Ramos (cell line): ENCODE measurements around the gene GPR183.

Experiments used
- in situ Hi-C: fragments of 300-500 bp; cut with MboI; formaldehyde crosslinking; loops from one replicate; pipeline ENCODE4 v1.14.3; 2022; ENCODE audit warnings: low sequenced_read_pairs; ENCODE audit not compliant: unreplicated experiment

The GPR183 gene, protein sequence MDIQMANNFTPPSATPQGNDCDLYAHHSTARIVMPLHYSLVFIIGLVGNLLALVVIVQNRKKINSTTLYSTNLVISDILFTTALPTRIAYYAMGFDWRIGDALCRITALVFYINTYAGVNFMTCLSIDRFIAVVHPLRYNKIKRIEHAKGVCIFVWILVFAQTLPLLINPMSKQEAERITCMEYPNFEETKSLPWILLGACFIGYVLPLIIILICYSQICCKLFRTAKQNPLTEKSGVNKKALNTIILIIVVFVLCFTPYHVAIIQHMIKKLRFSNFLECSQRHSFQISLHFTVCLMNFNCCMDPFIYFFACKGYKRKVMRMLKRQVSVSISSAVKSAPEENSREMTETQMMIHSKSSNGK

DNA sequence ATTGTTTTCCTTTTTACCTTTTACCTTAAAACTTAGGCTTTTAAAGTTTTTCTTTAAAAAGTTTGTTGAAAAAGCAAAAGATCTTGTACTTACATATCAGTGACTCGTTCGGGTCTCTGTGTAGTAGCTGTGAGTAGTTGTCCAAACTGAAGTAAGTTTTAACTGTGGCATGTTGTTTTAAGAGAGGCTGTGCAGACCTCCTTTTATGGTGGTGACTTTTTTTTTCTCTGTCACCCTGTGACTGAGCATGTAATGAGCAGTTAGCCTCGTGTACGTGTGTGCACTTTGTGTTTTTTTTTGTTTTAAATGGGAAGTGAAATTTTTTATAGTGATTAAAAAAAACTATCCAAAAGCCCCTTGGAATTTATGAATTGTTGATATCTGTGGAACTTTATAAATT lies at the start of gene GPR183:
GPR183 (minus strand) TSS at position 153 of the 400 bp plus-strand sequence. CDS start 11,254 bp downstream, outside the sequence.
- in situ Hi-C loops = no loop called here

DNA sequence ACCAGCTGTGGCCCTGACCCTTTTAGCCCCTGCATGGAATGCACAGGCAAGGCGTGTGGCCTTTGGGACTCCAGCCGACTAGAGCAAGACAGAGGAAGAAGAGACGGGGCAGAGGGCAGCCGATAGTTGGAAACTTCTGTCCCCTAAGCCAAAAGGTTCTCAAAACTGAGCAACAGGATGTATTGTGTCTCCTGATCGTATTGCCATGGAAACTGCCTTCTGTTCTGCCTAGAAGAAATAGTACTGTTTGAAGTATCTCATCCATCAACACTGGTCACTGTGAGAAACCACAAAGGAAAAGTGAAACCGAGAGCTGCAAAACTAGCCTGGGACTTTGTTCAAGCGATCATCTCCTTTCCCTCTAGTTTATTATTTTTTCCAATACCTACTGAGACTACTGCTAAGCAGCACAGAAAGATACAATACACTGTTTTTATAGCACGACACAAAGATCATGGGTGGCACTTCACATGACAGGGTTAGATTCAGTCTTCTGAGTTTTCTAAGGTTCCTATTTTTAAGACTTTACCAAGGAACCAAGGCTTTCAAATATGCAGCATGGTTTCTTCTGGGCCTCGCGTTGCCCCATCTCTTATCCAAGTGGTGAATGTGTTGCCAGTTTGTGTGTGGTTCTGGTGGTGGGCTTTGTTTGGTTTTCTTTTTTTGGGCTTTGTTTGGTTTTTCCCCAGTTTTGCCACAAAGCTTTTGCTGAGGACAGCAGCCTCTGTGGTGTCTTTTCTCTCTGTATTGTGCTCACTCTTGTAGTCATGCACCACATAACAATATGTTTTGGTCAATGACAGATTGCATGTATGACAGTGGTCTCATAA lies 49.3 kb upstream of the GPR183 start:
- in situ Hi-C loops = no loop called here

DNA sequence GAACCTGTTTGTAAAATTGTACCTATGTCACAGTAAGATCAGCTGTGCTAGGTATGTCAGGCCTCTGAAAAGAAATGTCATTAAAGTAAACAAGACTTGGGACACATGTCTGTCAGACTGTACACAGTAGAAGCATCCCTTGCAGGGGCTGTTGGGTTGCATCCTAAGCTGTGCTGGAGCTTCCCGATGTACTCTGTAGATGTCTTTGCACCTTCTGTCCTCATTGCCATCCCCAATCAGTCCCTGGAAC lies 48.7 kb upstream of the GPR183 start:
- in situ Hi-C loops = no loop called here

DNA sequence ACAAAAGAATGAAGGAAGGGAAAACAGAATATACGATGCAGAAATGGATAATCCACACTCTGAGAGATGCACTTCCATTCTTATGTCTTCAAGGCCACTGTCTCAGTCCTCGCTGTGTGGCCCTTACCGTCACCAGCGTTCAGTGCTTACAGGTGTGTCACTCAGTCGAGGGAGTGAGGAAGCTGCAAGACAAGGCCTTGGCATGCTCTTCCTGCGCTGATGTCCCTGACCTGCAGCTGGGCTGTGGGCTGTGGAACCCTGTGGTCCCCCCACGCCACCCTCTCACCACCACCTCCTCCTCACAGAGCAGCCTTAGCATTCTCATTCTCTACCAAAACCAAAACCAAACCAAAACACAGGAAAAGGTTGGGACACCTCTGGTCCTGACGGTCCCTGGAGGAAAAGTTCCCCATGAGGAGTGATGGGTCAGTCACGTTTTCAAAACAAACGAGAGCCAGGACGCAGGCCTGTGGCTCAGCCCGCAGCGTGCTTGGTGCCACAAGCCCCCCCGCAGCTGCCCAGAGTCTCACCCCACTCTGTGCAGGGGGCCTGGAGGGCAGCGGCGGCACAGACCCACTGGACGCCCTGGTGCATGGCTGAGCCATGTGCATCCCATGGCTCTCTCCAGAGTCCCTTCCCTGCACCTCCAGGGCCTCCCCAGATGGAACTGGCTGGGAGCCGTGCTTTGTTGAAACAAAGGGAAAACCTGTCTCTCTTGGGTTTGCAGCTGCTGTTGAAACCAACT lies 48.2 kb upstream of the GPR183 start:
- in situ Hi-C loops = no loop called here

DNA sequence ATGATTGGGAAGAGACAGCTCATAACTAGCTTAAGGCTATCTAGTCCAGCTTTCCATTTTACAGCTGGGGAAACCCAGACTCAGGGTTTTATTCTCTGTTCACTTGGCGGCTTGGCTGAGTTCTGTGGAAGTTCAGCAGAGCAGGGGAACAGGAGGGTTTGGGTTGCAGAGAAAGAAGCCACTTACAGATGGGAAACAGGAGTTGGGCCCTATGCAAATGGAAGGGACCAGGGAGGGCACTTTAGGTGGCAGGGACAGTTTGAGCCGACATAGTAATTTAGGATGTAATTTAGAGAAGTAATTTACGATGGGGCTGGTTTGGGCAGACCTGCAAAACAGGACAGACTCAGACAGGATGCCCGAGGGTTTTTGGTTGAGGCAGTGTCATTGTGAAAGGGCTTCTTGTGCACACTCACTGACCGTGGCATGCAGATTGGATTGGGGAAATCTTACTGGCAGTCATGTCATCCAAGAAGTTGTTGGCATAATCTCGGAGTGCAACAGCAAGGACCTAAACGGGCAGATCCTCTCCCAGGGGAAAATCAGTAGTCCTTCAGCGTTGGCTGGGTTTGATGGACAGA lies 47.3 kb upstream of the GPR183 start:
- in situ Hi-C loops = no loop called here

DNA sequence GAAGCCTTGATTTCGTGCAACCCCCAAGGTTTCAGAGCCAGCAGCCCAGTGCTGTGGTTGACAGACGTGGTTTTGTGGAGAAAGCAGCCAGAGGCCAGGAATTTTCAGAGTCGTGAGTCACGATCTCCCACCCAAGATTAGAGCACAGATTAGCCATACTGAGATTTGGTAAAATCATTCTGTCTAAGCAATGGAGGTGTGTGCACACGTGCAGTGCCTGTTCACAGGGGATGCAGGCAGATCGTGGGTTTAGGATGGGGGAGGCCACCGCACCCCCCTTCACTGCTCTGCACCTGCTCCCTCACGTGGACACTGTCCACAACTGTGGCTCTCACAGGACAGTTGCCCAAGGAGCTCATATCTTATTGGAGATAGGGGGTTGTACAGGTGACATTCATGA lies 46.6 kb upstream of the GPR183 start:
- in situ Hi-C loops = no loop called here

DNA sequence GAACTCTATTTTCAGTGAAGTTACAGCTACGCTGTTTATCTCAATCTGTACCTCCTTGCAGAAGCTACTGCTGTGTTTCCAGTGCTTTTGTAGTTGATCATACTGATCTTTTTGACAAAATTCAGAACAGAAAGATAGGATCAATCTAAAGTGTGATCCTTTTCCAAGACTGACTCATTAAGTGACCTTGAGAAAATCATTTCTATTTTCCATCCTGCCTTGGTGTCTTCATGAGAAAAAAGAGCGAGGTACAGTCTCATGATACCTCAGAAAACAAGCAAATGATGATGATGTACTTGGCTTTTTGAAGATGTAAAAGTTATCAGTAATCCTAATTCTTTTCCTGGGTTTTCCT lies 46.0 kb upstream of the GPR183 start:
- in situ Hi-C loops = no loop called here

DNA sequence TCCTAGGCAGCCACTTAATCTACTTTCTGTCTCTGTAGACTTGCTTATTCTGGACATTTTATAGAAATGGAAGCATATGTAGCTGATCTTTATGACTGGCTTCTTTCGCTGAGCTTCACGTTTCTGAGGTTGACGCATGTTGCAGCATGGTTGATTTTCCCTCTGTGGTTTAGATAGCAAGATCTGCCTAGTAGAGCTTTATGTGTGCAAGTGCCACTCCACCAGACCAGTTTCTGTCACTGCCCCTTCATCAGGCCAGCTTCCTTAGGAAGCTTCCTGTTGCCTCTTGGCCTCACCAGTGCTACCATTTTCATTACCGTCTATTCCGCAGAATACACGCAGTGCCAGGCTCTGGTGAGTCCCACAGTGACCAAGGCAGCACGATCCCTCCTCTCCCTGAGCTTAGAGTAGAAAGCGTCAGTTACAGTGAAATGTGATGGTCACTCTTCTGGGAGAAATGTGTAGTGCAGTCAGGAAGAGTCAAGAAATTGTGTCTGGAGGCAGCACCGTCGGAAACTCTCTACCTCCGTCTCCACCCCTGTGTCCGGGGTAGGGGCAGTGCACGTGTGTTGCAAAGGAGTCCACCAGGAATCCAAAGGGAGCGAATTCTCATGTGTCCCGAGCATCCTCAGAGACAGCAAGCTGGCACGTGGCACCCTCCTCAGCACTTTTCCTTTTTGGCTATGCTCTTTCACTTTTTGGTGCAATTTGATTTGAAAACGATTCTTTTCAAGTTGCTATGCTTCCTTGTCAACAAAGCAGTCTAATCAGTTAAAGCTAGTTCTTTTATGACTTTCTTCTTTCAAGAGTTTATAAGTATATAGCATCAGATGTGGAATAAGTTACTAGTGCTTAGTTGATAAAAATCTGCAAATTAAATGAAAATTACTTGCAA lies 45.4 kb upstream of the GPR183 start:
- in situ Hi-C loops = no loop called here

DNA sequence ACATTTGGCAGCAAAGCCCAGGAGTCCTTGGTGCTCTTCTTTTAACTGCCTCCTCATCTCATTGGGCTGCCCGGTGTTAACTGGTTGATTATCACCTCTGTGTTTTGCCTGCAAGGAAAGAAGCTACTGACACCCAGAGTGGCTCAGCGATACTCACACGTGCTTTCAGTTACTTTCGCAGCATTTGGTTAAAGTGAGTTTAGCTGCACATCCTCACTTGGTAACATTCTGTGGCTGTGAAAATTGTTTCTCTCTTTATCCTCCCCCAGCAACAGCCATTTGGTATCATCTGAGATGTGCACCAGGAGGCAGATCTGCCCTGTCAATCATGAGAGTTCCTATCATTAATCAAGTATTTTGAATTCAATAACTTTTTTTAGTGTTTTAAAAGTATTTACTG lies 44.6 kb upstream of the GPR183 start:
- in situ Hi-C loops = no loop called here

DNA sequence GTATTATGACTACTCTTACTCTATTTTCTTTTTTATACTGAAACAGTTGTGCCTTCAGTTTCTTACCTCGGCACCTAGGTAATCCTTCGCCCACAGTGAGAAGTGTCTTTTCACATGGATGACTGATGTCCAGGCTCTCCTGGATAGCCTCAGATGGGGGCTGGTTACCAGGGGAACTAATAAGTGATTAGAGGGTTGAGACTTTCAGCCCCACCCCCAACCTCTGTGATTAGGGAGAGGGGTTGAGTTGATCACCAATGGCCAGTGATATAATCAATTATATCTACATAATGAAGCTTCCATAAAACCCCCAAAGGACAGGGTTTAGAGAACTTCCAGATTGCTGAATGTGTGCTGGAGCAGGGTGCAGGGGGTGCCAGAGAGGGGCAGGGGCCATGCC lies 43.0 kb upstream of the GPR183 start:
- in situ Hi-C loops = no loop called here

DNA sequence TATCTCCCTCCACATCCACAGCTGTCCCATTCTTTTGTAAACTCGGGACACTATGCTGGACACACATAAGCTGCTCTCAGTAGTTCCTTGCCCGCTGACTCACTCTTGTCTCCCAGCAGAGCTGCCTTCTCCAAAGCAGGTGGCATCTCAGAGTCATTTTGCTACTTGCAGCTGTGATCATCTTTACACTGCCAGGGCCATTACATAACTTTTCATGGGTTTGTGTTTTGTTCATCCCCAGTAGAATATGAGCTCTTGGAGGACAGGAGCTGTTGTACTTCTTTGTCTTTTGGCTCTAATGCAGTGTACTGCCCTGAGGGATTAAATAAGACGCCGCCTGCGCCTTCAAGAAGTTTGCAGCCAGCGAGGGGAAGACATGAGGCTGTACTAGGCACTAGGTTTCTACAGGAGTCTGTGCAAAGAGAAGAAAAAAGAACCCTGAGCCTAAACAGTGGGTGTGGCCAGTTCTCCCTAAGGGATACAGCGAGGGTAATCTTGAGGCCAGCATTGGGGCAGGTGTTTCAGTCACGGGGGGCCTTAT lies 40.8 kb upstream of the GPR183 start:
- in situ Hi-C loops = no loop called here

DNA sequence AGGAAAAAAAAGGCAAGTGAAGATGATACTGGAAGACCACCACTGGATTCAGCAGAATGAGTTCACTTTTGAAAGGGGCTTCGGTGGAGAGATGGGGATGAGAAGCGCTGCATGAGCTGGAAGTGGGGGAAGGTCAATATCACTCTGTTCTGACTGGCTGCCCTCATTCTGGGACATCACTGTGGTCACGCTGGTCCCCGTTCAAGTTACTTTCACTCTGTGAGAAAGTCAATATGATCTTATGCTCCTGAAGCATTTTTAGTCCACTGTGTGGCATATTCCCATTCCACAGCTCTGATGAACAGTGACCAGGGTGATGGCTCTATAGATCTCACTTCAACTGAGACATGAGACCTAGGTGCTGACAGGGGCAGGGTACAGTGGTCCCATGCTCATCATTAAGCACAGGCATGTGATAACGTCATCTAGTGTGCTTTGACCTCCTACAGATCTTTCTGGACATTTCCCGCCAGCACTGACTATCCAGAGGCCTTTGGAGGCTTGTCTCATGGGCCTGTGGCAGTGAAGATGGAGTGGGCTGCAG lies 40.2 kb upstream of the GPR183 start:
- in situ Hi-C loops = no loop called here

DNA sequence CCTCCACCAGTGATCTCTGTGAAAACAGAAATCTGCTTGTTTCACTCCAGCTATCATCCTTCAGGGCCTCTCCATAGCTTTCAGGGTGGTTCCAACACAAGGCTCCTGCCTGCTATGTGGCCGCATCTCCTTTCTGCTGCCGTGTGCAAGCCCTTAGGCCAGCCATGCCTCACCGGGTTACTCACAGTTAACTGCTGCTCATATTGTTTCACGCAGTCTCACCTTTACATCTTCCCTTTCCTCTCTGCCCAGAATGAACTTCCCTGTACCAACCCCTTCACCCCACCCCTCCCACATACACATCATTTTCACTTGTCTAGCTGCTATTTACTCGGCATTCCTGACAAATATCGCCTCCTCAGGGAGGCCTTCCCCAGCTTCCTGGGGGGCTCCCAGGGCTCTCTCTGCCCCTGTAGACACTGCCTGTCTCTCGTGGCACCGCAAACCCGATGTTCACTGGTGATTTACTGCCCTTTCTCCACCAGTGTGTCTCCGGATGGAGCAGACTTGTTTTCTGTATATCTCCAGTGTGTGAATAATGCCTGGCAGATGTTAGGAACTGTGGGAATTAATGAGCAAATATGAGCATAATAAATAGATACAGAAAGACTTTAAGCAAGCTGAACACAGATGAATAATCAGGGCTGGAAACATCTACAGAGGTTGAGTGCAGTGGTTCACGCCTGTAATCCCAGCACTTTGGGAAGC lies 39.3 kb upstream of the GPR183 start:
- in situ Hi-C loops = no loop called here

DNA sequence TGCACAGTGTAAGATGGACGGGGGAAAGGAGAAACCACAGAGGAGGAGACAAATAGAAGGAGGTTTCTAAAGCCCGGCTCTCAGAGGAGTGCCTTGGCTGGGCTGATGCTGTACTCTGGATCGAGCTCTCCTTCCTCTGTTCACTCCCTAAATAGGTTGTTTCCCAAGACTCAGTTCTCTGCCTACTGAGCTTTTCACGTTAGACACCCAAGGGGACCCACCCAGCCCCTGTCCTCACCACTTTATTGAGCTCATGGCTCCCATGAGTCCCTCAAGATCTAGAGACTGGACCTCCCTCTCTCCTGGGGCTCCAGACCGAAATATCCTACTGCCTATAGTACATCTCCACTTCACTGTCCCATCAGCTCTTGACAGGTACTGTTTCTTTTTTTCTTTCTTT lies 38.1 kb upstream of the GPR183 start:
- in situ Hi-C loops = no loop called here

DNA sequence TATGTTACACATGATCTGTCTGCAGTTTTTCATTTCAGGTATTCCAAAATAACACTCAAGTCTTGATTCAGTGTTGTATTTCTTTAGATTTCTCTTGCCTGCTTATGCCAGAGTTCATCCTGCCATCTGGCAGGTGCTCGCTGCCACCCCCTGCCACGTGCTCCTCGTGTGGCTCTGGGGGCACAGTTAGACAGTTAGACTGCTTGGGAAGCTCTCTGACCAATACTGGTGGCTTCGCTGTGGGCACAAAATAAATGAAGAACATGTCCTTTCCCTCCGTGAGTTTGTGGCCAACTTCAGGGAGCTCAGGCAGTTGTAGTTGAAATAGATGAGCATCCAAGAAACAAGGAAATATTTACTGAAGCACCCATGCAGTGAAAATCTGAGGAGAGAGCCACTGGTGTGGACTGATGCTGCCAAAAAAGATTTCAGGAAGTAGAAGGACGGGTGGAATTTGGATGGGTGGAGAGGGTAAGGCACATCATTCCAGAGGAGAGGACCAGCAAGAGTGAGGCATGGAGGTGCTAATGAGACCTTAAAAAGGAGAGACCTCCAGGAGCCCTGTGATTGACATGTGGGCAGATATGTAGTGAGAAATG lies 37.5 kb upstream of the GPR183 start:
- in situ Hi-C loops = no loop called here

DNA sequence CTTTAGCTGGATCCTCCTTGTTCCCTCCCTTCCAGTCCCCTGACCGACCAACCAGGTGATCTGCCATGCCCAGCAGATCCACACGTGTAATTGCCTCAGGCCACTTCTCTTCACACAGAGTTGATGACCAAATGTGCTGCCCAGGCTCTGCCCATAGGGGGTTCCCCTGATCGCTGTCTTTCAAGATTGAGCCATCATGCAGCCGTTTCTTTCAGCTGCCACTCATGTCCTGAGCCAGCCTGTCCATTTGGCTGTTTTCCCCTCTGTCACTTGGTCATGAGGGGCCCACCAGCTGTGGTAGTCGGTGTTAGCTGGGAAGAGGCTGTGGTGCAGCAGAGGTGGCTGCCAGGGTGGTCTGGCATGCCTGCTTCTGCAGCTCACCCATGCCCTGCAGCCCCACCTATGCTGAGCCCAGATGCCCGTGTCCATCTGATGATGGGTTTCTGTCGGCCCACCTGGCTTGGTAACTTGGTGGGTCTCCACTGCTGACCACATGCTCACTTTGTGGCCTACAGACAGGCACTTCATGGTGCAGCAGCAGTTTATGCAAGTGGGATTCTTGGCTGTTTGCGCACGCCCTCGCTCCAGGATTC lies 35.6 kb upstream of the GPR183 start:
- in situ Hi-C loops = no loop called here

DNA sequence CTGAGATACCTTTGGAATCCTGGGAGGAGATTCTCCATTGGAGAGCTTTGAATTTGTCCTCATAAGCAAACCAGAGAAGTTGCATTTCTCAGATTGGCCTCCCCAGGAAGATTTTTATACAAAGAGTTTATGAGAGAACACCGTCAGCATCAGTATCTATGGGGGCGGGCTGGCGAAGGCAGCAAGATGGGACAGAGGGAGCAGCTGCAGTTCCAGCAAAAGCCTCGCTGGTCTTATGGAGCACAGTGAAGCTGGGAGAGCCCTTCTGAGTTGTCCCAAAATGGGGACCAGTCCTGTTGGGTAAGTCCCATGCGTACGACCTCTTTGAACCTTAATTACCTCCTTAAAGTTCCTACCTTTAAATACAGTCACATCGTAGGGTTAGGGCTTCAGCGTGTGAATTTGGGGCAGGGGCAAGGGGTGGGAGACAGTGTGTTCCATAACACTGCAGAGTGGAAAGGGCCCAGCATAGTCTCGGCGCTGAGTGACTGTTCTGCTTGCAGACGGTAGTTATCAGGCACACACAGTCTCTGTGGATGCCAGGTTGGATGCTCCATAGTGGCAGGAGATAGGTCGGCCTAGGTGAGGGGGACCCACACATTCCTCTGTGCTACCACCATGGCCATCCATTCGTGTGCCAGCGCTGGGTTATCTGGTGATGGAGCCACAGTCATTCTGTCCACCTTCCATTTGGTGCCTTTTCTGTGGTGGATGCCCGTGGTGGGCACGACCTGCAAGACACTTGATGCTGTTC lies 34.9 kb upstream of the GPR183 start:
- in situ Hi-C loops = no loop called here
